K562 treated with DMSO at 1 percent for 4 hours (cell line): ENCODE results near the gene HMGCR. TPM values are rescaled to one million over a fixed set of nuclear protein-coding genes. Genes with fewer than 3 reads are reported as not detected.

Experiments used
- total RNA-seq: library from RNA; unstranded; fragments of 300-600 nt; gene quantifications from 2 replicates; pipeline ENCODE4 v1.2.3, GENCODE V29; 2022; ENCODE audit not compliant: insufficient read depth

Gene HMGCR
- total RNA-seq, result 19.9 and 26.1 TPM in 2 replicates

DNA sequence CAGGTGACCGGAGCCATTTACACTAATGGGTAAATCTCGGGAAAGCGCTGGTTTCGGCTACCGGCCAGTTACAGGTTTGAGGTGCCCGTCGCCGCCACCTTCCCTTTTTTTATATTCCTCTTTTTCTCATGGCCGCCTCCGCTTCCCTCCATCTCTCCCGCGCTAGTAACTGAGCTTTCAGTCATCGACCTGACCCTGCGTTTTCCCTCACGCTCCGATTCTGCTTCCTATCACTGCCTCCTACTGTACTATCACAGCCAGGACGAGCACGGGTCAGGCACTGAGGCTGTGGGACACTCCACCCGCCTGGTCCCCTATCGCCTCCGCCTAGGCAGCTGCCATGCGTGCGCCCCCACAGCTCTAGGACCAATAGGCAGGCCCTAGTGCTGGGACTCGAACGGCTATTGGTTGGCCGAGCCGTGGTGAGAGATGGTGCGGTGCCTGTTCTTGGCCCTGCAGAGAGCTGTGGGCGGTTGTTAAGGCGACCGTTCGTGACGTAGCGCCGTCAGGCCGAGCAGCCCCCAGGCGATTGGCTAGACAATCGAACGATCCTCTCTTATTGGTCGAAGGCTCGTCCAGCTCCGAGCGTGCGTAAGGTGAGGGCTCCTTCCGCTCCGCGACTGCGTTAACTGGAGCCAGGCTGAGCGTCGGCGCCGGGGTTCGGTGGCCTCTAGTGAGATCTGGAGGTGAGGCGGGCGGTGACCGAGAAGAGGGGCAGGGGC lies at the start of gene HMGCR:
Gene HMGCR (plus strand): TSS at position 606 of the 722 bp plus-strand sequence. CDS start 5,386 bp downstream, outside the sequence.

Other genes starting within 250 kb of the HMGCR start
- not detected in 2 replicates for gene ANKRD31, start 100.3 kb upstream of the HMGCR start, total RNA-seq
- gene CERT1, start 174.4 kb downstream of the HMGCR start, total RNA-seq, result 15.6 and 24.1 TPM in 2 replicates
- gene POLK, start 174.7 kb downstream of the HMGCR start, total RNA-seq, result 4.3 and 5.8 TPM in 2 replicates